GM23338 (cell line): ENCODE results near the gene MTPN.

Experiments
- EZH2 ChIP-seq: fragments of 200-600 bp; sonication (generic); IDR thresholded peaks from one replicate; pipeline ENCODE4 v1.8.0; 2017; ENCODE audit warnings: antibody characterized with exemption, mild to moderate bottlenecking, low read depth; ENCODE audit not compliant: unreplicated experiment
- POLR2AphosphoS5 ChIP-seq: IDR thresholded peaks from 2 replicates; pipeline ENCODE4 v1.6.1; 2016; ENCODE audit warnings: antibody characterized with exemption, low read depth
- ZNF114 ChIP-seq: fragments of 250-450 bp; sonication (Bioruptor Pico); IDR thresholded peaks from 2 replicates; pipeline ENCODE4 v1.5.0; 2020; ENCODE audit warnings: mild to moderate bottlenecking, moderate library complexity
- TF ChIP-seq, protein P1 (sequence below), 2 experiments: fragments of 200-600 bp in 1 of 2; sonication (generic) in 1 of 2; conservative IDR thresholded peaks; 2 replicates each; pipeline versions ENCODE4 v1.5.1 to v1.6.1; 2016 to 2017; ENCODE audit warnings: antibody characterized with exemption in 2 of 2, low read depth in 2 of 2, mild to moderate bottlenecking in 2 of 2, moderate library complexity in 1 of 2
- TF ChIP-seq, protein P2 (sequence below): IDR thresholded peaks from one replicate; pipeline ENCODE4 v1.6.1; 2018; ENCODE audit warnings: antibody characterized with exemption; ENCODE audit not compliant: unreplicated experiment

DNA sequence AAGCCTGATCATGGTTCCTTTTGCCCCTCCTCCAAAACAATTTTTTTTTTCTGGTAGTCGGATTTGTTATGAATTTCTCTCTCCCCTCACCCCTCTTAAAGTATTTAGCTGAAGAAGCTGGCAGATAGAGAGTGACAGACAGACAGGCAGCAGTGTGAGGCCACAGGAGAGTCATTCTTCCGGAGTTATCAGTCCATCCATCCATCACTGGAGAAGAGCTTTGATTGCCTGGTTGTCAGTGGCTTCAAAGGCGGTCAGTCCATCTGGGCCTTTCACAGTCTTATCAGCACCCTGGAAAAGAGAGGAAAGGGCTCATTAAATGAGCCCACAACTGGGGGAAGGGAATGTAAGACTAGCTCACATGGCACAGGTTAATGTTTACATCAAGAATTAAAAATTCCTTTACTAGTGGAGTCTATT lies 47.4 kb downstream of the MTPN start:
- TF ChIP-seq, protein P1, sequence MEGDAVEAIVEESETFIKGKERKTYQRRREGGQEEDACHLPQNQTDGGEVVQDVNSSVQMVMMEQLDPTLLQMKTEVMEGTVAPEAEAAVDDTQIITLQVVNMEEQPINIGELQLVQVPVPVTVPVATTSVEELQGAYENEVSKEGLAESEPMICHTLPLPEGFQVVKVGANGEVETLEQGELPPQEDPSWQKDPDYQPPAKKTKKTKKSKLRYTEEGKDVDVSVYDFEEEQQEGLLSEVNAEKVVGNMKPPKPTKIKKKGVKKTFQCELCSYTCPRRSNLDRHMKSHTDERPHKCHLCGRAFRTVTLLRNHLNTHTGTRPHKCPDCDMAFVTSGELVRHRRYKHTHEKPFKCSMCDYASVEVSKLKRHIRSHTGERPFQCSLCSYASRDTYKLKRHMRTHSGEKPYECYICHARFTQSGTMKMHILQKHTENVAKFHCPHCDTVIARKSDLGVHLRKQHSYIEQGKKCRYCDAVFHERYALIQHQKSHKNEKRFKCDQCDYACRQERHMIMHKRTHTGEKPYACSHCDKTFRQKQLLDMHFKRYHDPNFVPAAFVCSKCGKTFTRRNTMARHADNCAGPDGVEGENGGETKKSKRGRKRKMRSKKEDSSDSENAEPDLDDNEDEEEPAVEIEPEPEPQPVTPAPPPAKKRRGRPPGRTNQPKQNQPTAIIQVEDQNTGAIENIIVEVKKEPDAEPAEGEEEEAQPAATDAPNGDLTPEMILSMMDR (conservative IDR thresholded peaks at IDR 0.05; ENCODE audit: low read depth in 2 of 2), result no peak
- TF ChIP-seq, protein P2, sequence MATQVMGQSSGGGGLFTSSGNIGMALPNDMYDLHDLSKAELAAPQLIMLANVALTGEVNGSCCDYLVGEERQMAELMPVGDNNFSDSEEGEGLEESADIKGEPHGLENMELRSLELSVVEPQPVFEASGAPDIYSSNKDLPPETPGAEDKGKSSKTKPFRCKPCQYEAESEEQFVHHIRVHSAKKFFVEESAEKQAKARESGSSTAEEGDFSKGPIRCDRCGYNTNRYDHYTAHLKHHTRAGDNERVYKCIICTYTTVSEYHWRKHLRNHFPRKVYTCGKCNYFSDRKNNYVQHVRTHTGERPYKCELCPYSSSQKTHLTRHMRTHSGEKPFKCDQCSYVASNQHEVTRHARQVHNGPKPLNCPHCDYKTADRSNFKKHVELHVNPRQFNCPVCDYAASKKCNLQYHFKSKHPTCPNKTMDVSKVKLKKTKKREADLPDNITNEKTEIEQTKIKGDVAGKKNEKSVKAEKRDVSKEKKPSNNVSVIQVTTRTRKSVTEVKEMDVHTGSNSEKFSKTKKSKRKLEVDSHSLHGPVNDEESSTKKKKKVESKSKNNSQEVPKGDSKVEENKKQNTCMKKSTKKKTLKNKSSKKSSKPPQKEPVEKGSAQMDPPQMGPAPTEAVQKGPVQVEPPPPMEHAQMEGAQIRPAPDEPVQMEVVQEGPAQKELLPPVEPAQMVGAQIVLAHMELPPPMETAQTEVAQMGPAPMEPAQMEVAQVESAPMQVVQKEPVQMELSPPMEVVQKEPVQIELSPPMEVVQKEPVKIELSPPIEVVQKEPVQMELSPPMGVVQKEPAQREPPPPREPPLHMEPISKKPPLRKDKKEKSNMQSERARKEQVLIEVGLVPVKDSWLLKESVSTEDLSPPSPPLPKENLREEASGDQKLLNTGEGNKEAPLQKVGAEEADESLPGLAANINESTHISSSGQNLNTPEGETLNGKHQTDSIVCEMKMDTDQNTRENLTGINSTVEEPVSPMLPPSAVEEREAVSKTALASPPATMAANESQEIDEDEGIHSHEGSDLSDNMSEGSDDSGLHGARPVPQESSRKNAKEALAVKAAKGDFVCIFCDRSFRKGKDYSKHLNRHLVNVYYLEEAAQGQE, result no peak
- TF ChIP-seq POLR2AphosphoS5 (no peak), ZNF114 (CRISPR knock-in tag) (no peak), EZH2 (no peak)
